ENCODE results near the gene OLAH.
"Not testable (repeated sequence)": the region's sequence is repeated elsewhere in the genome, so short reads cannot be mapped to it uniquely, and the experiment has no call there.

Gene OLAH

DNA sequence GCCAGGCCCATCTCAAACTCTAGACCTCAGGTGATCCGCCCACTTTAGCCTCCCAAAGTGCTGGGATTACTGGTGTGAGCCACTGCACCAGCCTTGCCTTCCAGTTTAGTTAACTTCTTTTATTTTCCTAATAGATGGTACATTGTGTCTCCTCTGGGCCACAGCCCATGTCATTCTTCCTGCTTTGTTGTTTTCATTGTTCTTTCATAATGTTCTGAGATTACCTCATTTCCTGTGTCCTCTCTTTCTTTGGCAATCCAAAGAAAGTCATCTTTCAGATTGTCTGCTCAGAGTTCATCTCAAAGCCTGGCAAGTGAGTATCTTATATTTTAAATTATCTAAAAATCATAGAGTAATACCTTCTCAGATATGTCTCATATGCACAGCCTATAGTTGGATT is at the start of gene OLAH:
Gene OLAH (plus strand): TSS at position 270 of the 400 bp plus-strand sequence. CDS start 3,346 bp downstream, outside the sequence.
- no peak for DNase-seq

- no peak for DNase-seq
Observed at GRCh38 chr10:14995964-14996565, 47.7 kb upstream of the OLAH start.

GRCh38 chr10:15013530-15013929 is 30.2 kb upstream of the OLAH start:
- not testable (repeated sequence) for DNase-seq

GRCh38 chr10:15015451-15015850 is 28.3 kb upstream of the OLAH start:
- no peak for DNase-seq

DNA sequence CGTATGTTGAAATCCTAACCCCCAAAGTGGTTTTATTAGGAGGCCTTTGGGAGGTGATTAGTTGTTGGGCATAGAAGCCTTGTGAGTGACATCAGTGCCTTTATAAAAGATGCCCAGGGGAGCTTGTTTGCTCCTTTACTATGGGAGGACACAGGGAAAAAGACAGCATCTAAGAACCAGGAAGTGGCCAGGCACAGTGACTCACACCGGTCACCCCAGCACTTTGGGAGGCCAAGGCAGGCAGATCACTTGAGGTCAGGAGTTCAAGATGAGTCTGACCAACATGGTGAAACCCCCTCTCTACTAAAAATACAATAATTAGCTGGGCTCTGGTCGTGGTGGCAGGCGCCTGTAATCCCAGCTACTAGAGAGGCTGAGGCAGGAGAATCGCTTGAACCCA is 22.8 kb upstream of the OLAH start:
- not testable (repeated sequence) for DNase-seq

DNA sequence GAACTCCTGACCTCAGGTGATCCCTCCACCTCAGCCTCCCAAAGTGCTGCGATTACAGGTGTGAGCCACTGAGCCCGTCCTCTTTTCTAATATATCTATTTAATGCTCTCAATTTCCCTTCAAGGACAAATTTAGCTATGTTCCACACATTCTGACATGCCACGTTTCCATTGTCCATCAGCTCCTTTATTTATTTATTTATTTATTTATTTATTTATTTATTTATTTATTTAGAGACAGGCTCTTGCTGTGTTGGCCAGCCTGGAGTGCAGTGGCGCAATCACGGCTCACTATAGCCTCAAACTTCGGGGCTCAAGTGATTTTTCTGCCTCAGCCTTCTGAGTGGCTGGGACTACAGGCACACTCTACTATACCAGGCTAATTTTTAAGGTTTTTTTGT is 20.7 kb upstream of the OLAH start:
- DNase-seq: not testable (repeated sequence)

- not testable (repeated sequence) for DNase-seq
Observed at GRCh38 chr10:15024017-15025004, 19.4 kb upstream of the OLAH start.

DNA sequence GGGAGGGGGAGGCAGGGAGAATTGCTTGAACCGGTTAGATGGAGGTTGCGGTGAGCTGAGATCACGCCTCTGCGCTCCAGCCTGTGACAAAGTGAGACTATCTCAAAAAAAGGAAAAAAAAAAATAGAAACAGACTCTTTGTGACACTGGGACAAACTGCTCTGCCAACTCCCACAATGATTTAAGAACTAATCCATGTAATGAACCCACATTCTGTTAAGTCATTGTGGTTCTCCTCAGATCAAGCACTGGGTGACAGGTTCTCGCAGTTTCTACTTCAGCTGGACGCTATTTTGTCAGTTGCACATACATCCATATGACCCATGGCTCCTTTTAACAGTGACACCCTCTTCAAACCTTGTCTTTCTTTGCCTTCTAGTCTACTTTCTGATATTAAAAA is 18.7 kb upstream of the OLAH start:
- DNase-seq: not testable (repeated sequence)

- no peak for DNase-seq
Observed at GRCh38 chr10:15027741-15028140, 16.0 kb upstream of the OLAH start.

DNA sequence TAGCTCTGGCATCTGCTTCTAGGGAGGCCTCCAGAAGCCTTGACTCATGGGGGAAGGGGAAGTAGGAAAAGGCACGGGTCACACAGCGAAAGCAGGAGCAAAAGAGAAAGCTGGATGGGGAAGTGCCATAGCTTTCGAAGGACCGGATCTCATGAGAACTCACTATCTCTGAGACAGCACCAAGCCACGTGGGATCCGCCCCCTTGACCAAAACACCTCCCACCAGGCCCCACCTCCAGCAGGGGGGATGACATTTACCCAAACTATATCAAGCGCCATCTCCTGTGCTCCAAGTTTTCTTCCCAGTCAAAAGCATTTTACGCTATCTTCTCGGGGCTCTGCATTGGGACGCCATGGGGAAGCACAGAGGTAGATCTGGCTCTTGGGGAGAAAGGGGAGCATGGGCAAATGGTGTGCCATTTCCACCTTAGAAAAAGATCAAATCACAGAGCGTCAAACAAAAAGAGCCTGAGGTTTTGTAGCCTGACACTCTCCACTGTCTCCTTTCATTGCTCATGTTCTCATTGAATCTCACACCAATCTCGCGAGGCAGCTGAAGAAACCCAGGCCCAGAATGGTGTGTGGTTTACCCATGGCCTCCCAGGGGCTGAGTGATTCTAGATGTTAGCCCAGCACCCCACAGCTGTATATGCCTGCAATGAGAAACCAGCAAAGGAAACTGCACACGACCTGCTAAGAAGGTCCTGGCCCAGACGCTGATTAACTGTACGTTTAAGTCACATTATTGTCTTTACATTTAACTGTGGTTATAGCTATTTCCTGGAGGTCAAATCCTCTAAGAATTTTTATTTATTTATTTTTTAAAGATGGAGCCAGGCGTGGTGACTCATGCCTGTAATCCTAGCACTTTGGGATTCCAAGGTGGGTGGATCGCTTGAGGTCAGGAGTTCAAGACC is 8.1 kb upstream of the OLAH start:
- DNase-seq: no peak

GRCh38 chr10:15037691-15038090 is 6.1 kb upstream of the OLAH start:
- no peak for DNase-seq

- DNase-seq: no peak
Observed at GRCh38 chr10:15038416-15038815, 5.3 kb upstream of the OLAH start.

- DNase-seq: no peak
Observed at GRCh38 chr10:15045380-15045779, 1.6 kb downstream of the OLAH start.

- DNase-seq: no peak
Observed at GRCh38 chr10:15046626-15047025, 2.9 kb downstream of the OLAH start.

- no peak for DNase-seq
Observed at GRCh38 chr10:15049533-15049932, 5.8 kb downstream of the OLAH start.

GRCh38 chr10:15052121-15052520 is 8.4 kb downstream of the OLAH start:
- DNase-seq: no peak

- DNase-seq: no peak
Observed at GRCh38 chr10:15053061-15053460, 9.3 kb downstream of the OLAH start.

GRCh38 chr10:15058689-15059088 is 14.9 kb downstream of the OLAH start:
- DNase-seq: no peak

- no peak for DNase-seq
Observed at GRCh38 chr10:15059914-15060313, 16.2 kb downstream of the OLAH start.

- DNase-seq: no peak
Observed at GRCh38 chr10:15060638-15061037, 16.9 kb downstream of the OLAH start.

DNA sequence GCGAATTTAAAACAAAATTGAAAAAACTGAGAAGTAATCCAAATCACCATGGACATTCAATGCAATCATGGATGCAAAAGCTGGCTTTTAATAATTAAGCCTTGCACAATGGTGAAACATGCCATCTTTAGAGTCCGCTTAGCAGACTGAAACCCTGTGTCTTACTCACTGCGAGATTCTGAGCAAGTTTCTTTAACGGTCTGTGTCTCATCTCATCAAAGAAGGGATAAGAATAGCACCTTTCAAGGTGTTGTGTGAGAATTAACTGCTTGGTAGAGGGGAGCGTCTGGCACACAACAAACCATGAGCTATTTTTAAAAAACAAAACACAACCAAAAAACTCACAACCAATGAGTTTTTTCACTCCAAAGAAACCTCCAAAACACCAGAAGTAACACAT is 23.4 kb downstream of the OLAH start:
- DNase-seq: no peak

DNA sequence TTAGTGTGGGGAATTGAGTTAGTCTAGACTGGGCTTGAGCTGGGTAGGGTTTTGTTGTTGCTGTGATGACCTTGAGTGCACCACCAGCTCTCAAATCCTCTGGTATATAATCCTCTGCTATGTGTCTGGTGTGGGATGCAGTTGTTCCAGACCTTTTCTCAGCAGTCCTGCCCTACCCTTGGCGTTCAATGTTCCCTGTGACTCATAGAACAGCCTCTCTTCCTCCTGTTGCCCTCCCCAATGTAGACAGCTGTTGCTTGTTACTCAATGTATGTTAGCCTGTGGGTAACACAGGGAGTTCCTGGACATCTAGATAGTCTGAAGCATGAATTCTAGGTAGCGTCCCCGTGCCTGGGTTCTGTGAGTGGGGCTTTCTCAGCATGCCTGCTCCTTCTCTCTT is 25.1 kb downstream of the OLAH start:
- DNase-seq: no peak

DNA sequence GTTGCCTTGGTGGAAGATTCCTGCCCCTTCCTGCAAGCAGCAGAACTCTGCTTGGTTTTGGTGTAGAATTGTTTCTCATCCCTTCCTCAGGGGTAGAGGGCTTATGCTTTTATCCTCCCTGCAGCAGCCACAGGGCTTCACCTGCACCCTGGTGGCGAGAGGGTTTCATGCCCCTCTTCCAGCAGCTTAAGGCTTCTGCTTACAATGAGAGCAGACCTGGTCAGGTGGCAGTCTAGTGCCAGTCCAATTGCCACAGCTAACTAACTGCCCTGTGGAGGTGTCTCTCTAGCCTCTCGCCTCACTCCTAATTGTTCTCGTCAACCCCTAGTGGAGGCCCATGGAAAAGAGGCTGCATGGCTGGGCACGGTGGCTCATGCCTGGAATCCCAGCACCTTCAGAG is 25.5 kb downstream of the OLAH start:
- DNase-seq: no peak

All from SW 1271 (cell line).